MCF 10A (cell line): Measurements from ENCODE around the gene BPHL. TPM values are rescaled to one million over a fixed set of nuclear protein-coding genes. Genes with fewer than 3 reads are reported as not detected.

Experiments
- BruUV-seq: library from RNA; stranded (reverse); fragments of 400-500 nt; replicated peaks from 2 replicates; lab custom pipeline; 2021; lab: Mats Ljungman, UMichigan
- CTCF ChIA-PET: fragments of 300-600 bp; sonication (Branson Sonifier 250); formaldehyde crosslinking; extraction: SDS; loops from one replicate; lab custom pipeline; 2021; ENCODE audit warnings: antibody characterized with exemption, inconsistent platforms; lab: Yijun Ruan, JAX
- POLR2A ChIA-PET: fragments of 300-600, 350-650 bp; sonication (Branson Sonifier 250); formaldehyde crosslinking; extraction: SDS; loops from one replicate; lab custom pipeline; 2020; ENCODE audit warnings: antibody characterized with exemption, inconsistent platforms; lab: Yijun Ruan, JAX
- DNase-seq: peaks from one replicate; pipeline ENCODE4 v3.0.0-alpha.2; 2018; ENCODE audit not compliant: unreplicated experiment
- H3K27ac Mint-ChIP-seq: one replicate; pipeline ENCODE4 v1.8.0; 2022; ENCODE audit warnings: mild to moderate bottlenecking, low read depth, mixed read lengths; ENCODE audit not compliant: unreplicated experiment
- H3K27me3 Mint-ChIP-seq: one replicate; pipeline ENCODE4 v1.8.0; 2022; ENCODE audit warnings: mixed read lengths; ENCODE audit not compliant: insufficient read depth, unreplicated experiment
- H3K36me3 Mint-ChIP-seq: one replicate; pipeline ENCODE4 v1.8.0; 2022; ENCODE audit warnings: mild to moderate bottlenecking, moderate library complexity, mixed read lengths; ENCODE audit not compliant: insufficient read depth, unreplicated experiment
- H3K4me1 Mint-ChIP-seq: one replicate; pipeline ENCODE4 v1.8.0; 2022; ENCODE audit warnings: mixed read lengths; ENCODE audit not compliant: insufficient read depth, unreplicated experiment
- H3K4me3 Mint-ChIP-seq: one replicate; pipeline ENCODE4 v1.8.0; 2022; ENCODE audit warnings: mild to moderate bottlenecking, moderate library complexity, mixed read lengths; ENCODE audit not compliant: unreplicated experiment
- H3K9me3 Mint-ChIP-seq: one replicate; pipeline ENCODE4 v1.8.0; 2022; ENCODE audit warnings: mixed read lengths; ENCODE audit not compliant: unreplicated experiment
- intact Hi-C: fragments of 100-400 bp; cut with micrococcal nuclease; formaldehyde crosslinking; loops from 2 replicates; pipeline ENCODE4 v1.14.1; 2022
- total RNA-seq: library from RNA; stranded (reverse); gene quantifications from 2 replicates; pipeline ENCODE4 v1.2.3, GENCODE V29; 2022
- TF ChIP-seq, protein P1 (sequence below): fragments of 200-600 bp; IDR thresholded peaks from one replicate; pipeline ENCODE4 v1.8.0; 2022; ENCODE audit warnings: antibody characterized with exemption, mild to moderate bottlenecking; ENCODE audit not compliant: unreplicated experiment

BPHL gene
- total RNA-seq, 1 experiment from 2014 or later = 13.2 TPM

DNA sequence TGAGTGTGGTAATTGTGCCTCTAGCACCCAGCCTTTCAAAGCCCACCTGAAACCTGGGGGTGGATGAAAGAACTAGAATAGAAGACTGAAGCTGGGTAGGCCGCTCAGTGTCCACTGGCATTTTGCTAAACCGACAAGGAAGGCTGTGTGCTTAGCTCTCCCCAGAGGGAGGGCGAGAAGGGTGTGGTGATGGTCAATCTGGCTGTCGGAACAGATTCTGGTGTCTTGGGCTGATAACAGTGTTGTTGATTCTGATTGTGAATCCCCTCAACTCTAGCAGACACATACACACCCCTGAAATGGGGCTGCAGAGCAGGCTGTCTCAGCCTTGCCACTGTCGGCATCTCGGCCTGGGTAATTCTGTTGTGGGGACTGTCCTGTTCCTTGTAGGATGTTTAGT is 4.1 kb upstream of the BPHL start:
- H3K4me1 Mint-ChIP-seq = peaks cover 12% of the 10 kb centered on the region
- H3K4me3 Mint-ChIP-seq = no peak overlapping the region
- H3K36me3 Mint-ChIP-seq = peaks cover 26% of the 10 kb centered on the region
- POLR2A ChIA-PET = no interaction called here
- no peaks in the 10 kb centered on the region for H3K9me3 Mint-ChIP-seq
- no TSS peak for BruUV-seq
- intact Hi-C loops = no loop called here
- no peak overlapping the region for H3K27ac Mint-ChIP-seq
- H3K27me3 Mint-ChIP-seq = no peaks in the 10 kb centered on the region
- no peak for DNase-seq
- TF ChIP-seq, protein P1, sequence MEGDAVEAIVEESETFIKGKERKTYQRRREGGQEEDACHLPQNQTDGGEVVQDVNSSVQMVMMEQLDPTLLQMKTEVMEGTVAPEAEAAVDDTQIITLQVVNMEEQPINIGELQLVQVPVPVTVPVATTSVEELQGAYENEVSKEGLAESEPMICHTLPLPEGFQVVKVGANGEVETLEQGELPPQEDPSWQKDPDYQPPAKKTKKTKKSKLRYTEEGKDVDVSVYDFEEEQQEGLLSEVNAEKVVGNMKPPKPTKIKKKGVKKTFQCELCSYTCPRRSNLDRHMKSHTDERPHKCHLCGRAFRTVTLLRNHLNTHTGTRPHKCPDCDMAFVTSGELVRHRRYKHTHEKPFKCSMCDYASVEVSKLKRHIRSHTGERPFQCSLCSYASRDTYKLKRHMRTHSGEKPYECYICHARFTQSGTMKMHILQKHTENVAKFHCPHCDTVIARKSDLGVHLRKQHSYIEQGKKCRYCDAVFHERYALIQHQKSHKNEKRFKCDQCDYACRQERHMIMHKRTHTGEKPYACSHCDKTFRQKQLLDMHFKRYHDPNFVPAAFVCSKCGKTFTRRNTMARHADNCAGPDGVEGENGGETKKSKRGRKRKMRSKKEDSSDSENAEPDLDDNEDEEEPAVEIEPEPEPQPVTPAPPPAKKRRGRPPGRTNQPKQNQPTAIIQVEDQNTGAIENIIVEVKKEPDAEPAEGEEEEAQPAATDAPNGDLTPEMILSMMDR = no peak
- CTCF ChIA-PET = no interaction called here

DNA sequence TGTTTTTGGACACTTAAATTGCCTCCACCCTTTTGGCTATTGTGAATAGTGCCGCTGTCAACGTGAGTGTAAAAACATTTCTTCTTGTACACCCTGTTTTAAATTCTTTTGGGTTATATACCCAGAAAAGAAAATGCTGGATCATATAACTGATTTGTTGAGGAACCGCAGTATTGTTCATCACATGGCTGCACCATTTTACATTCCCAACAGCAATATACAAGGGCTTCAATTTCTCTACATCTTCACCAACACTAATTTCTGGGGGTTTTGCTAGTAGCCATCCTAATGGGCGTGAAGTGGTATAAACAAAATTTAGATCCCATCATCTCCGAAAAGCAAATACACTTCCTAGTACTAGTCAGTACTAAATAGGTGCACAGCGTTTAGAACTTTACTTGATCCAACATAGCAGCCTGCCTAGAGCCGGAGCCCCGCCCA is 579 bp upstream of the BPHL start:
- H3K27me3 Mint-ChIP-seq = no peaks in the 10 kb centered on the region
- ChIA-PET CTCF (no interaction called here), POLR2A (interaction anchor here (0.6 to 2.2 kb wide), 11 partner anchors 9 to 164 kb away, joined by 3 to 9 read pairs (median 4); partner anchors contain the start of gene RIPK1)
- no peaks in the 10 kb centered on the region for H3K9me3 Mint-ChIP-seq
- peaks cover 14% of the 10 kb centered on the region for H3K4me1 Mint-ChIP-seq
- TSS peak; percentile 94 for BruUV-seq
- intact Hi-C loops = loop anchor here (1.0 to 5.0 kb wide), 3 partner anchors 39 to 119 kb away; partner anchors contain the start of genes NQO2 and TUBB2A
- no peak for DNase-seq
- TF ChIP-seq, protein P1 = no peak
- peak overlapping the region; percentile 98 for H3K27ac Mint-ChIP-seq
- peak overlapping the region; percentile 80 for H3K4me3 Mint-ChIP-seq
- H3K36me3 Mint-ChIP-seq = peaks cover 8% of the 10 kb centered on the region

DNA sequence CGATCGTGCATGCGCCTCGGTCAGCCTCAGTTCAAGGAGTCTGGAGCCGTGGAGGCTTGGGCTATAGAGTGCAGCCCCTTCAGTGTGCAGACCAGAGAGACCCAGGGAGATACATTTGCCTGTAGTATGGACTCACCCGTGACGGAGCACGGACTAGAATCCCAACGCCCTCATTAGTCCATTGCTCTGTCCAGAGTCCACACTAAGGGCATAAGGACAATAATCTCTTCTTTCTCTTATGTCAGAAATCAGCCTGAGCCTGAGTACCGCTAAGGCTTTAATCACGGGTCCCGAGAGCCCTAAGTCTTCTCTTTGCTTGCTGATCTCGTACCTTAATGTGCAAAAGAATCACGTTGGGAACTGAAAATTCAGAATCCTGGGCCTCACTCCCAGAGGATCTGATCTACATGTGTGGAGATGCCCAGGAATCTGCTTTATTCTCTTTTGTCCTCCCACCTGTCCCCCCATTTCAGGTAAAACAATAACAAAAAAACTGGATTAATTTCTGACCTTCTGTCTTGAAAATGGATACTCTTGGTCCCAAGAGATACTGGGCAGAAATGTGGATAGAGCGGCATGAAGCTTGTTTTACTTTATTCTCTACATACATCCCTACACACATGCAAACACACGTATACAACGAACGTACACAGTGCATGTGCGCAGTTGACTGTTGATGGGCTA is 671 bp downstream of the BPHL start:
- Mint-ChIP-seq H3K4me3 (peak overlapping the region; percentile 80), H3K27me3 (no peaks in the 10 kb centered on the region), H3K27ac (no peak overlapping the region), H3K9me3 (no peaks in the 10 kb centered on the region), H3K36me3 (peaks cover 6% of the 10 kb centered on the region), H3K4me1 (peaks cover 14% of the 10 kb centered on the region)
- POLR2A ChIA-PET = interaction anchor here (0.6 to 2.2 kb wide), 18 partner anchors 9 to 163 kb away, joined by 3 to 9 read pairs (median 4); partner anchors contain the start of genes PSMG4 and RIPK1
- peak; percentile 32 for DNase-seq
- intact Hi-C loops = loop anchor here (2.0 to 5.0 kb wide), 2 partner anchors 38 to 120 kb away; partner anchors contain the start of genes NQO2 and TUBB2A
- TF ChIP-seq, protein P1 = no peak
- BruUV-seq = TSS peak; percentile 26
- CTCF ChIA-PET = interaction anchor here (1.1 to 1.7 kb wide), 3 partner anchors 9 to 132 kb away, joined by 3 to 12 read pairs (median 4); no protein-coding TSS in a partner anchor

DNA sequence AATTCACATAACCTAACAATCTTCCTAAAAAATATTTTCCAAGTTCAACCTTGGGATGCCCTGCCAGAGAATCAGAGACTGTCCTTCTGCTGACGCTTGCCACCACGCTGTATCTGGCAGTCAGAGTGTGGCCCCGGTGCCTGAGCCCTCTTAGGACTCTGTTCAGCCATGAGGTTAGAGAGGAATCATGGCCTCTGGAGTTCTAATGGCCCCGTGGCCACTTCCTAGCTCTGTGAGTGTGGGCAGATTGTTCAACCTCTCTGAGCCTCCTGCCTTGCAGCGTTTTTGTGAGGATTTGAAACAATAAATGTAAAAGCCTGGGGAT is 2.2 kb downstream of the BPHL start:
- POLR2A ChIA-PET = interaction anchor here (1.3 to 1.7 kb wide), 3 partner anchors 18 to 138 kb away, joined by 4 to 9 read pairs (median 4); partner anchors contain the start of gene PSMG4
- intact Hi-C loops = no loop called here
- TF ChIP-seq, protein P1 = no peak
- no peak overlapping the region for H3K4me3 Mint-ChIP-seq
- no TSS peak for BruUV-seq
- peaks cover 14% of the 10 kb centered on the region for H3K4me1 Mint-ChIP-seq
- DNase-seq = no peak
- no peaks in the 10 kb centered on the region for H3K27me3 Mint-ChIP-seq
- no peak overlapping the region for H3K27ac Mint-ChIP-seq
- no peaks in the 10 kb centered on the region for H3K36me3 Mint-ChIP-seq
- H3K9me3 Mint-ChIP-seq = no peaks in the 10 kb centered on the region
- CTCF ChIA-PET = interaction anchor here (0.8 to 1.7 kb wide), 2 partner anchors 130 to 131 kb away, joined by 4 to 12 read pairs; no protein-coding TSS in a partner anchor
